PFSK-1 (cell line): ENCODE measurements around the gene OR6B3.

Experiments
- FOXP2 ChIP-seq: optimal IDR thresholded peaks from 2 replicates; pipeline ENCODE3; 2011; ENCODE audit warnings: borderline replicate concordance, control low read depth, inconsistent platforms; ENCODE audit not compliant: insufficient read depth; ENCODE audit errors: extremely low read length, extremely low read depth
- POLR2AphosphoS5 ChIP-seq: IDR thresholded peaks from 2 replicates; pipeline ENCODE4 v1.6.1; 2012; ENCODE audit warnings: low read depth, mild to moderate bottlenecking, control low read depth, low read length, moderate library complexity
- SIN3A ChIP-seq: IDR thresholded peaks from 2 replicates; pipeline ENCODE4 v1.6.1; 2012; ENCODE audit warnings: mild to moderate bottlenecking, low read length, moderate library complexity, borderline replicate concordance; ENCODE audit not compliant: insufficient read depth
- TAF1 ChIP-seq: IDR thresholded peaks from 2 replicates; pipeline ENCODE4 v1.6.1; 2012; ENCODE audit warnings: low read length, control low read depth, borderline replicate concordance; ENCODE audit not compliant: insufficient read depth
- TF ChIP-seq, protein P1 (sequence below), 2 experiments: IDR thresholded peaks; 2 replicates each; pipeline versions ENCODE4 v1.6.1 to v1.8.0; 2011 to 2012; ENCODE audit warnings: low read depth in 2 of 2, low read length in 2 of 2, control low read depth in 1 of 2, inconsistent platforms in 1 of 2, mild to moderate bottlenecking in 1 of 2, moderate library complexity in 1 of 2; ENCODE audit not compliant: insufficient read depth in 1 of 2

Gene OR6B3

DNA sequence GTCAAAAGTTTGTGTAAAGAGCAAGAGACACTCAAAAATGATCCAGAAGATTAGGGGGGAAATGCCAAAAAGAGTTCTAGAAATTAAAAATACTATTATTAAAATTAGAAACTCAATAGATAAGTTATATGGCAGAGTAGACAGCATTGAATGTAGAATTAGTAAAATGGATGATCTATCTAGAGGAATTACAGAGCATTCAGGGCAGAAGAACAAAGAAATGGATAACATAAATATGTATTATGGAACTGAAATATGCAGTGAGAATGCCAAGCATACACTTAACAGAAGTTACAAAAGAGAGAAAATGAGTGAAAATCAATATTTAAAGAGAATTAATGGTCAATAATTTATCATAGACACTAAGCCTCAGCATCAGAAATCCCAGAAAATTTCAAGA is 33.2 kb upstream of the OR6B3 start:
- TF ChIP-seq FOXP2 (no peak), SIN3A (no peak), TAF1 (no peak), POLR2AphosphoS5 (no peak)
- TF ChIP-seq, protein P1, sequence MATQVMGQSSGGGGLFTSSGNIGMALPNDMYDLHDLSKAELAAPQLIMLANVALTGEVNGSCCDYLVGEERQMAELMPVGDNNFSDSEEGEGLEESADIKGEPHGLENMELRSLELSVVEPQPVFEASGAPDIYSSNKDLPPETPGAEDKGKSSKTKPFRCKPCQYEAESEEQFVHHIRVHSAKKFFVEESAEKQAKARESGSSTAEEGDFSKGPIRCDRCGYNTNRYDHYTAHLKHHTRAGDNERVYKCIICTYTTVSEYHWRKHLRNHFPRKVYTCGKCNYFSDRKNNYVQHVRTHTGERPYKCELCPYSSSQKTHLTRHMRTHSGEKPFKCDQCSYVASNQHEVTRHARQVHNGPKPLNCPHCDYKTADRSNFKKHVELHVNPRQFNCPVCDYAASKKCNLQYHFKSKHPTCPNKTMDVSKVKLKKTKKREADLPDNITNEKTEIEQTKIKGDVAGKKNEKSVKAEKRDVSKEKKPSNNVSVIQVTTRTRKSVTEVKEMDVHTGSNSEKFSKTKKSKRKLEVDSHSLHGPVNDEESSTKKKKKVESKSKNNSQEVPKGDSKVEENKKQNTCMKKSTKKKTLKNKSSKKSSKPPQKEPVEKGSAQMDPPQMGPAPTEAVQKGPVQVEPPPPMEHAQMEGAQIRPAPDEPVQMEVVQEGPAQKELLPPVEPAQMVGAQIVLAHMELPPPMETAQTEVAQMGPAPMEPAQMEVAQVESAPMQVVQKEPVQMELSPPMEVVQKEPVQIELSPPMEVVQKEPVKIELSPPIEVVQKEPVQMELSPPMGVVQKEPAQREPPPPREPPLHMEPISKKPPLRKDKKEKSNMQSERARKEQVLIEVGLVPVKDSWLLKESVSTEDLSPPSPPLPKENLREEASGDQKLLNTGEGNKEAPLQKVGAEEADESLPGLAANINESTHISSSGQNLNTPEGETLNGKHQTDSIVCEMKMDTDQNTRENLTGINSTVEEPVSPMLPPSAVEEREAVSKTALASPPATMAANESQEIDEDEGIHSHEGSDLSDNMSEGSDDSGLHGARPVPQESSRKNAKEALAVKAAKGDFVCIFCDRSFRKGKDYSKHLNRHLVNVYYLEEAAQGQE (IDR thresholded peaks at IDR 0.05; ENCODE audit: insufficient read depth in 1 of 2, low read depth in 2 of 2, low read length in 2 of 2): no peak

DNA sequence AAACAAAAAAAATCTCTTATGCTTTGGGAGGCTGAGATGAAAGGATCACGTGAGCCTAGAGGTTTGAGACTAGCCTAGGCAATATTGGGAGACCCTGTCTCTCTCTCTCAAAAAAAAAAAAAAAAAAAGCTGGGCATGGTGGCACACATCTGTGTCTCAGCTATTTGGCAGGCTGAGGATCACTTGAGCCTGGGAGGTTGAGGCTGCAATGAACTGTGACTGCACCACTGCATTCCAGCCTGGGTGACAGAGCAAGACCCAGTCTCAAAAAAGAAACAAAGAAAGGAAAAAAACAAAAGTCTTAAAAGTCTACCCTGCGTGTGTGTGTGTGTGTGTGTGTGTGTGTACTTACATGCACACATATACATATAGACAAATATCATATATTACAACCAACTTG is 25.3 kb upstream of the OR6B3 start:
- TF ChIP-seq, protein P1 (IDR thresholded peaks at IDR 0.05; ENCODE audit: insufficient read depth in 1 of 2, low read depth in 2 of 2, low read length in 2 of 2): no peak
- no peak for TF ChIP-seq TAF1

DNA sequence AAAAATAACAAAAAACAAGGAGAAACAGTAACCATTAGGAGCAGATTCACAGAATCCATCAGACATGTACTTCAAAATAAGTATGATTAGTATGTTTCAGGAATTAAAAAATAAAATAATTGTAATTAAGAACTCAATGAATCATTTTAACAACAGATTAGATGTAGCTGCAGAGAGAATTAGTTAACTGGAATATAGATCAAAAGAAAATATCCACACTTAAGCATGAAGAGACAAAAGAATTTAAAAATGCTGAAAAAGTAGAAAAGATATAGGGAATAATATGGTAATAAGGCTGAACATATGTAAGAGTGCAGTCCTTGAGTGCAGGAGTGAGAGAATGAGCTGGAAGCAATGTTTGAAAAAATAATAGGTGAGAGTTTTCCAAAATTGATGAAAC is 24.1 kb upstream of the OR6B3 start:
- TF ChIP-seq, protein P1 (IDR thresholded peaks at IDR 0.05; ENCODE audit: insufficient read depth in 1 of 2, low read depth in 2 of 2, low read length in 2 of 2): no peak
- no peak for TF ChIP-seq TAF1
- no peak for TF ChIP-seq SIN3A
- no peak for TF ChIP-seq FOXP2
- no peak for TF ChIP-seq POLR2AphosphoS5

DNA sequence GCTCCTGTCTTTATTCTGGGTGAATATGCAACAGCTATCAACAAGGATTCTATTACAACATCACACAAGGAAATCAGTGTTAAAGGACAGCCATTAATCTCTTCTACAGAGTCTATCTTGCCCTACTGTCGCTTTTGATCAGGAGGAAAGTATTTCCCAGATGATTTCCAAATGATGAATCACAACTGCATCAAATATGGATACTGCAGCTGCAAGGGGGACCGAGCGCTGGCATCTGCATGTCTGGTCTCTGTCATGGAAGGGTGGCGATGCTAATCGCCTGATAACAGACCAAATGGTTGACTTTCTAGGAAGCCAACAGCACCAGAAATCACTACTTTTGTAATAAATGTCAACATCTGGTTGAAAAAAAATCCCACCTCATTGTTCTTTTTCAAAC is 21.2 kb upstream of the OR6B3 start:
- TF ChIP-seq SIN3A: no peak
- TF ChIP-seq, protein P1 (IDR thresholded peaks at IDR 0.05; ENCODE audit: insufficient read depth in 1 of 2, low read depth in 2 of 2, low read length in 2 of 2): no peak
- no peak for TF ChIP-seq FOXP2
- no peak for TF ChIP-seq TAF1
- no peak for TF ChIP-seq POLR2AphosphoS5

DNA sequence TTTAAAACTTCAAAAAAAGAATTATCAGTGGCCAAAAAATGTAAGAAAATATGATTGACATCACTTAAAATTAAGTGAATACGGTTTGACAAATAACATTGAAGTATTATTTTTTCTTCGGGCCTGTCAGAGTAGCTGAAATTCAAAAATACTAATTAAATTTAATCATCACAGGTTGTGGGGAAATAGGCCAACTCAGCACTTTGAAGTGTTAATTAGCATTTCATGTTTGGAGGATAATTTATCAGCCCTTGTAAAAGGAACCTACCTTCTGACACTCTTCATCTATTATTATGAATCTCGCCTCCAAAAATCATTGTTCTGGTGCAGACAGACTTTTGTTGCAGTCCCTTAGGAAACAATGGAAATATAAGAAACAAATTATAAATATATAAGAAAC is 17.6 kb upstream of the OR6B3 start:
- TF ChIP-seq POLR2AphosphoS5 (no peak), FOXP2 (no peak), TAF1 (no peak), SIN3A (no peak)
- TF ChIP-seq, protein P1 (IDR thresholded peaks at IDR 0.05; ENCODE audit: insufficient read depth in 1 of 2, low read depth in 2 of 2, low read length in 2 of 2): no peak
